PFSK-1 (cell line): ENCODE results near the gene SNAP29.

Source experiments
- FOXP2 ChIP-seq: optimal IDR thresholded peaks from 2 replicates; pipeline ENCODE3; 2011; ENCODE audit warnings: borderline replicate concordance, control low read depth, inconsistent platforms; ENCODE audit not compliant: insufficient read depth; ENCODE audit errors: extremely low read length, extremely low read depth
- POLR2AphosphoS5 ChIP-seq: IDR thresholded peaks from 2 replicates; pipeline ENCODE4 v1.6.1; 2012; ENCODE audit warnings: low read depth, mild to moderate bottlenecking, control low read depth, low read length, moderate library complexity
- REST ChIP-seq, 2 experiments: IDR thresholded peaks; 2 replicates each; pipeline versions ENCODE4 v1.6.1 to v1.8.0; 2011 to 2012; ENCODE audit warnings: low read depth in 2 of 2, low read length in 2 of 2, control low read depth in 1 of 2, inconsistent platforms in 1 of 2, mild to moderate bottlenecking in 1 of 2, moderate library complexity in 1 of 2; ENCODE audit not compliant: insufficient read depth in 1 of 2
- SIN3A ChIP-seq: IDR thresholded peaks from 2 replicates; pipeline ENCODE4 v1.6.1; 2012; ENCODE audit warnings: mild to moderate bottlenecking, low read length, moderate library complexity, borderline replicate concordance; ENCODE audit not compliant: insufficient read depth
- TAF1 ChIP-seq: IDR thresholded peaks from 2 replicates; pipeline ENCODE4 v1.6.1; 2012; ENCODE audit warnings: low read length, control low read depth, borderline replicate concordance; ENCODE audit not compliant: insufficient read depth

SNAP29 gene

DNA sequence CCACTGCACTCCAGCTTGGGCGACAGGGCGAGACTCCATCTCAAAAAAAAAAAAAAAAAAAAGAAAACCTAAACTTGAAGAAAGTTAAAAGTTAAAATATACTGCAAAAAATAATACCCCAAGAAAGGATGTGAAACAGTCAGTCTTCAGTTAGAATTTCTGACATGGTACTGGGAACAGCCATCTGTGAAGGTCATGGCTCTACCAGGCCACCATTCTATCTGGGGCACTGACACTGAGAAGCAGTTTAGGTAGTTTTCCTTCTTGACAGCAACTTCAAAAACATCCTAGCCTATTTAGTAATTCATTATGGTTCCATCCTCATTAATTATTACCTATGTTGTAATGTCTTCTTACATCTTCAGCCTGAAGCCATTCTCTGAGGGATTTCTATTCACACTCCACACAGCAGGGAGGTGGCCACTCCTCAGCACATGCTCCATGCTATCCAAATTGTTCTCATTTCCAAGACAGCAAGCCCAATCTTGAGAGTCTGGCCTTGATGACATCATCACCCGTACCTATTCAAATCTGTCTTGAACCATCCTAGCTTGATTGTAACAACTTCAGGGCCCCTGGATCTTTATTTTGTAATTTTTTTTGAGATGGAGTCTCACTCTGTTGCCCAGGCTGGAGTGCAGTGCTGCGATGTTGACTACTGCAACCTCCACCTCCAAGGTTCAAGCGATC, 46.7 kb upstream of the SNAP29 start:
- TF ChIP-seq SIN3A = no peak
- TF ChIP-seq TAF1 = no peak
- no peak for TF ChIP-seq POLR2AphosphoS5
- no peak for TF ChIP-seq FOXP2
- no peak for TF ChIP-seq REST (IDR thresholded peaks at IDR 0.05; ENCODE audit: insufficient read depth in 1 of 2, low read depth in 2 of 2, low read length in 2 of 2)

GRCh38 chr22:20813056-20813455, 45.8 kb upstream of the SNAP29 start:
- TF ChIP-seq SIN3A = no peak

GRCh38 chr22:20814221-20814808, 44.5 kb upstream of the SNAP29 start:
- TF ChIP-seq TAF1 = no peak
- no peak for TF ChIP-seq POLR2AphosphoS5
- TF ChIP-seq FOXP2 = no peak
- no peak for TF ChIP-seq REST (IDR thresholded peaks at IDR 0.05; ENCODE audit: insufficient read depth in 1 of 2, low read depth in 2 of 2, low read length in 2 of 2)
- TF ChIP-seq SIN3A = no peak

DNA sequence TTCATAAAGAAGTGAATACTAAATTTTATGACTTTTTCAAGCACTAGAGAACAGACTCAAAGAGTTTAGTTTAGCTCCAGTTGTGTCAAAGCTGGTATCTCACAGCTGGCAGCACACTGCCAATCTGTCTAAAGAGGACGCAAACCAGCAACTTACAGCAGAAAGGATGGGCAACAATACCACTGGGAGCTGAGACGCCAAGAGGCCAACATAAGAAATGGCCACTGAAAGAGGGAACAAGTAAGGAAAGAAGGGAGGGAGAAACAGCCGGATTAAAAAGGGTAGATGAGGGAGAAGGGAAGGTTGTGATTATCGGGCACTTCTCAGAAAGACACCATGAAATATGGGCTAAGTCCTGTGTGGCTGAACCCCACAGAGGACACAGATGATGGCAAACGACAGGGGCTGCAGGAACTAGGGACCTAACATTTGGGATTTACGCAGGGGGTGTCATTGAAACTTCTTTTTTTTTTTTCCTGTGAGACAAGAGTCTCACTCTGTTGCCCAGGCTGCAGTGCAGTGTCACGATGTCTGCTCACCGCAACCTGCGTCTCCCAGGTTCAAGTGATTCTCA, 43.2 kb upstream of the SNAP29 start:
- TF ChIP-seq SIN3A (no peak), POLR2AphosphoS5 (no peak), TAF1 (no peak), FOXP2 (no peak), REST (IDR thresholded peaks at IDR 0.05; ENCODE audit: insufficient read depth in 1 of 2, low read depth in 2 of 2, low read length in 2 of 2) (no peak)

DNA sequence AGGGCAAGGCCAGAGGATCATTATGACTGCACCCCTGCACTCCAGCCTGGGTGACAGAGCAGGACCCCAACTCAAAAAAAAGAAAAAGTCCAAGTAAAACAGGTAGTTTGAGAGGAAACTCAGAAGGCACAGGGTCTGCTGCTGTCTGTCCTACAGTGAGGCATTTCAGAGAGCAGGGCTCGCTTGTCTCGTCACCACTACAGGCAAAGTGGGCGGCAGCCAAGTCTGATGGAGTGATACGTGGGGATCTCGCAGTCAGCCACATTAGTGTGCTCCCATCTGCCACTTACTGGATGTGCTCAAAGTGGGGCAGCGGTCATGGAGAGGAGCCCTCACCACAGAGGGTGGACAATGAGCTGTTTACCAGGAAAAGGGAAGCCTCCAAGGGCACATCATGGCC, 42.2 kb upstream of the SNAP29 start:
- no peak for TF ChIP-seq TAF1
- no peak for TF ChIP-seq POLR2AphosphoS5
- TF ChIP-seq SIN3A = no peak
- TF ChIP-seq FOXP2 = no peak
- no peak for TF ChIP-seq REST (IDR thresholded peaks at IDR 0.05; ENCODE audit: insufficient read depth in 1 of 2, low read depth in 2 of 2, low read length in 2 of 2)
